MM.1S (cell line): ENCODE data around the gene OSBPL10.

Experiments used
- DNase-seq: peaks from one replicate; pipeline ENCODE4 v3.0.0-alpha.2; 2015
- H2AFZ ChIP-seq: fragments of 300-600 bp; sonication (generic); 2 replicates; pipeline ENCODE4 v1.6.0; 2016; ENCODE audit warnings: antibody characterized with exemption, low read length
- H3F3A ChIP-seq: fragments of 300-600 bp; sonication (generic); 2 replicates; pipeline ENCODE4 v1.6.1; 2016; ENCODE audit warnings: mild to moderate bottlenecking, antibody characterized with exemption, low read length, moderate library complexity, mixed read lengths; ENCODE audit not compliant: insufficient read depth
- H3K27ac ChIP-seq: fragments of 300-600 bp; sonication (generic); 2 replicates; pipeline ENCODE4 v1.5.1; 2016; ENCODE audit warnings: mild to moderate bottlenecking, low read length
- H3K27me3 ChIP-seq: fragments of 300-600 bp; sonication (generic); replicated peaks from 2 replicates; pipeline ENCODE4 v1.6.0; 2016; ENCODE audit warnings: low read length; ENCODE audit not compliant: insufficient read depth
- H3K36me3 ChIP-seq: fragments of 300-600 bp; sonication (generic); replicated peaks from 2 replicates; pipeline ENCODE4 v1.6.1; 2016; ENCODE audit warnings: mild to moderate bottlenecking, low read length, mixed read lengths; ENCODE audit not compliant: insufficient read depth
- H3K4me1 ChIP-seq: fragments of 300-600 bp; sonication (generic); 2 replicates; pipeline ENCODE4 v1.6.1; 2016; ENCODE audit warnings: low read length, mixed read lengths
- H3K4me2 ChIP-seq: fragments of 300-600 bp; sonication (generic); 2 replicates; pipeline ENCODE4 v1.6.0; 2016; ENCODE audit warnings: low read depth, low read length
- H3K4me3 ChIP-seq: fragments of 300-600 bp; sonication (generic); 2 replicates; pipeline ENCODE4 v1.5.1; 2016; ENCODE audit warnings: low read length, mixed read lengths
- H3K79me2 ChIP-seq: fragments of 300-600 bp; sonication (generic); 2 replicates; pipeline ENCODE4 v1.6.1; 2016; ENCODE audit warnings: mixed run types, low read length, mixed read lengths
- H3K9ac ChIP-seq: fragments of 300-600 bp; sonication (generic); 2 replicates; pipeline ENCODE4 v1.6.1; 2016; ENCODE audit warnings: low read length, mixed read lengths
- H3K9me2 ChIP-seq: fragments of 300-600 bp; sonication (generic); replicated peaks from 2 replicates; pipeline ENCODE4 v1.6.1; 2016; ENCODE audit warnings: mild to moderate bottlenecking, low read length, mixed read lengths; ENCODE audit not compliant: insufficient read depth
- H3K9me3 ChIP-seq: fragments of 300-600 bp; sonication (generic); replicated peaks from 2 replicates; pipeline ENCODE4 v1.6.1; 2016; ENCODE audit warnings: mild to moderate bottlenecking, low read length, mixed read lengths; ENCODE audit not compliant: insufficient read depth
- H4K20me1 ChIP-seq: fragments of 300-600 bp; sonication (generic); 2 replicates; pipeline ENCODE4 v1.6.1; 2016; ENCODE audit warnings: mild to moderate bottlenecking, low read length, moderate library complexity, mixed read lengths; ENCODE audit not compliant: insufficient read depth
- CTCF ChIP-seq: fragments of 300-600 bp; sonication (generic); IDR thresholded peaks from 2 replicates; pipeline ENCODE4 v1.5.1; 2016; ENCODE audit warnings: antibody characterized with exemption, low read length, mixed read lengths
- EZH2 ChIP-seq: fragments of 300-600 bp; sonication (generic); optimal IDR thresholded peaks from 2 replicates; pipeline ENCODE3; 2017; ENCODE audit warnings: low read depth, mild to moderate bottlenecking, antibody characterized with exemption, low read length, mixed read lengths
- EZH2phosphoT487 ChIP-seq: fragments of 300-600 bp; sonication (generic); IDR thresholded peaks from 2 replicates; pipeline ENCODE4 v1.6.1; 2018; ENCODE audit warnings: antibody characterized with exemption, low read length

Gene OSBPL10

GRCh38 chr3:31922962-31923361, 58.1 kb downstream of the OSBPL10 start:
- Histone ChIP-seq H3K4me2 (no peak overlapping the region), H2AFZ (no peak overlapping the region), H3K27ac (no peak overlapping the region), H3K9me2 (no peaks in the 10 kb centered on the region), H3F3A (no peaks in the 10 kb centered on the region), H3K9me3 (no peaks in the 10 kb centered on the region), H3K4me1 (peaks cover 15% of the 10 kb centered on the region), H3K79me2 (no peaks in the 10 kb centered on the region), H4K20me1 (no peaks in the 10 kb centered on the region), H3K4me3 (no peak overlapping the region), H3K9ac (no peak overlapping the region), H3K27me3 (no peaks in the 10 kb centered on the region), H3K36me3 (no peaks in the 10 kb centered on the region)
- DNase-seq, result no peak
- TF ChIP-seq CTCF (no peak), EZH2 (no peak), EZH2phosphoT487 (no peak)

- Histone ChIP-seq H2AFZ (no peak overlapping the region), H3K79me2 (no peaks in the 10 kb centered on the region)
These were observed 59.2 kb downstream of the OSBPL10 start for GRCh38 chr3:31921837-31922236.

GRCh38 chr3:31920310-31920709, 60.8 kb downstream of the OSBPL10 start:
- Histone ChIP-seq H3K36me3 (no peaks in the 10 kb centered on the region), H3K79me2 (no peaks in the 10 kb centered on the region), H3K27me3 (no peaks in the 10 kb centered on the region), H3K4me1 (peaks cover 28% of the 10 kb centered on the region), H3K9ac (no peak overlapping the region), H3F3A (peaks cover 12% of the 10 kb centered on the region), H2AFZ (no peak overlapping the region), H3K4me2 (no peak overlapping the region), H3K4me3 (no peak overlapping the region), H3K27ac (no peak overlapping the region), H3K9me3 (no peaks in the 10 kb centered on the region), H4K20me1 (no peaks in the 10 kb centered on the region), H3K9me2 (no peaks in the 10 kb centered on the region)
- TF ChIP-seq CTCF (no peak), EZH2phosphoT487 (no peak), EZH2 (no peak)
- DNase-seq, result no peak

More at GRCh38 chr3:31921837-31922236, 59.2 kb downstream of the OSBPL10 start:
- Histone ChIP-seq H3K27ac (no peak overlapping the region), H3K36me3 (no peaks in the 10 kb centered on the region), H3K9me3 (no peaks in the 10 kb centered on the region), H3K4me2 (no peak overlapping the region), H3K4me1 (peaks cover 20% of the 10 kb centered on the region), H3K9ac (no peak overlapping the region), H4K20me1 (no peaks in the 10 kb centered on the region), H3K9me2 (no peaks in the 10 kb centered on the region), H3F3A (peaks cover 10% of the 10 kb centered on the region), H3K27me3 (no peaks in the 10 kb centered on the region), H3K4me3 (no peak overlapping the region)
- TF ChIP-seq EZH2phosphoT487, result no peak
- TF ChIP-seq EZH2, result no peak
- TF ChIP-seq CTCF, result no peak
- DNase-seq, result no peak
